Measurements from ENCODE around the gene GRK4. TPM values are rescaled to one million over a fixed set of nuclear protein-coding genes. Genes with fewer than 3 reads are reported as not detected.

The GRK4 gene
- total RNA-seq, 1 experiment from 2014 or later = 2.5 TPM

- in situ Hi-C loops (cut with HindIII; ENCODE audit: low pct_unique_long_range_greater_than_20kb, low sequenced_read_pairs) (no loop called here), intact Hi-C loops (cut with micrococcal nuclease; ENCODE audit: unreplicated experiment) (no loop called here)
- H3K27me3 ChIP-seq (ENCODE audit: control insufficient read depth, insufficient read depth, low read length) = no peaks in the 10 kb centered on the region
- CTCF ChIA-PET = no interaction called here
- ATAC-seq (no peak), DNase-seq (ENCODE audit: low read depth, low spot score) (no peak)
- H3K27ac ChIP-seq (ENCODE audit: low read length) = no peak overlapping the region
- H3K4me1 ChIP-seq (ENCODE audit: control insufficient read depth, insufficient read depth, low read length) = peaks cover 11% of the 10 kb centered on the region; the same call in 1 of the 2 replicates
- BruUV-seq (replicated peaks) = no TSS peak
- POLR2A ChIA-PET = no interaction called here
- no peak for TF ChIP-seq POLR2AphosphoS5 (IDR thresholded peaks at IDR 0.05; ENCODE audit: low read depth, low read length)
- TF ChIP-seq CTCF (IDR thresholded peaks at IDR 0.05) = no peak
- no peak for TF ChIP-seq TCF7L2 (IDR thresholded peaks at IDR 0.05; ENCODE audit: low read depth, low read length)
- no peak for TF ChIP-seq REST (IDR thresholded peaks at IDR 0.05; ENCODE audit: insufficient read depth in 1 of 2, low read depth in 2 of 2, low read length in 1 of 2)
- no peak for TF ChIP-seq SIN3A (IDR thresholded peaks at IDR 0.05; ENCODE audit: borderline replicate concordance, insufficient read depth, low read depth, low read length)
- H3K4me3 ChIP-seq (ENCODE audit: low read depth in 2 of 2, low read length in 2 of 2) = no peak overlapping the region
- no peaks in the 10 kb centered on the region for H3K9me3 ChIP-seq (ENCODE audit: control insufficient read depth, insufficient read depth, low read depth, low read length)
- no peaks in the 10 kb centered on the region for H3K36me3 ChIP-seq (ENCODE audit: control insufficient read depth, insufficient read depth, low read length)
Observed at GRCh38 chr4:3077796-3078195, 114.4 kb downstream of the GRK4 start.

GRCh38 chr4:3079694-3080123 lies 116.3 kb downstream of the GRK4 start:
- ChIA-PET POLR2A (no interaction called here), CTCF (no interaction called here)
- Histone ChIP-seq H3K4me1 (ENCODE audit: control insufficient read depth, insufficient read depth, low read length) (peaks cover 8% of the 10 kb centered on the region; the same call in 1 of the 2 replicates), H3K4me3 (ENCODE audit: low read depth in 2 of 2, low read length in 2 of 2) (no peak overlapping the region), H3K36me3 (ENCODE audit: control insufficient read depth, insufficient read depth, low read length) (no peaks in the 10 kb centered on the region), H3K27ac (ENCODE audit: low read length) (no peak overlapping the region), H3K9me3 (ENCODE audit: control insufficient read depth, insufficient read depth, low read depth, low read length) (no peaks in the 10 kb centered on the region), H3K27me3 (ENCODE audit: control insufficient read depth, insufficient read depth, low read length) (no peaks in the 10 kb centered on the region)
- in situ Hi-C loops (cut with HindIII; ENCODE audit: low pct_unique_long_range_greater_than_20kb, low sequenced_read_pairs) = no loop called here
- no peak for ATAC-seq
- DNase-seq (ENCODE audit: low read depth, low spot score) = no peak
- intact Hi-C loops (cut with micrococcal nuclease; ENCODE audit: unreplicated experiment) = no loop called here
- BruUV-seq (replicated peaks) = no TSS peak
- TF ChIP-seq POLR2AphosphoS5 (IDR thresholded peaks at IDR 0.05; ENCODE audit: low read depth, low read length) (no peak), CTCF (IDR thresholded peaks at IDR 0.05) (no peak), REST (IDR thresholded peaks at IDR 0.05; ENCODE audit: insufficient read depth in 1 of 2, low read depth in 2 of 2, low read length in 1 of 2) (no peak), TCF7L2 (IDR thresholded peaks at IDR 0.05; ENCODE audit: low read depth, low read length) (no peak), SIN3A (IDR thresholded peaks at IDR 0.05; ENCODE audit: borderline replicate concordance, insufficient read depth, low read depth, low read length) (no peak)
